AG20443 (cell line): ENCODE data around the gene POLL.
"Not testable (repeated sequence)": the region's sequence is repeated elsewhere in the genome, so short reads cannot be mapped to it uniquely, and the experiment has no call there.

Experiments used
- DNase-seq: peaks from one replicate; pipeline ENCODE4 v3.0.0; 2012; ENCODE audit warnings: low spot score, mixed read lengths

POLL gene

GRCh38 chr10:101587725-101588653, at the start of gene POLL, which contains the start of gene DPCD:
Gene POLL, minus strand, starts transcription at chr10:101588257. Its CDS starts 897 bp downstream, at chr10:101587360.
Gene DPCD, plus strand, starts transcription at chr10:101588321. Its CDS starts 16 bp downstream, at chr10:101588337.
- peak; percentile 98 for DNase-seq

- DNase-seq, result not testable (repeated sequence)
Observed at GRCh38 chr10:101633510-101633909, 45.5 kb upstream of the POLL start.

- no peak for DNase-seq
Observed at GRCh38 chr10:101631821-101632475, 43.9 kb upstream of the POLL start.

GRCh38 chr10:101630633-101630920, 42.5 kb upstream of the POLL start:
- DNase-seq, result no peak

GRCh38 chr10:101629837-101630632, 42.0 kb upstream of the POLL start:
- no peak for DNase-seq

- no peak for DNase-seq
Observed at GRCh38 chr10:101625821-101626412, 37.9 kb upstream of the POLL start.

GRCh38 chr10:101624526-101625102, 36.6 kb upstream of the POLL start:
- no peak for DNase-seq

- DNase-seq, result no peak
Observed at GRCh38 chr10:101623528-101623927, 35.5 kb upstream of the POLL start.

GRCh38 chr10:101619983-101620382, 31.9 kb upstream of the POLL start:
- no peak for DNase-seq

- DNase-seq, result no peak
Observed at GRCh38 chr10:101618871-101619270, 30.8 kb upstream of the POLL start.

GRCh38 chr10:101617824-101618568, 29.9 kb upstream of the POLL start:
- DNase-seq, result no peak

- DNase-seq, result no peak
Observed at GRCh38 chr10:101617102-101617823, 29.2 kb upstream of the POLL start.

GRCh38 chr10:101616415-101617101, 28.5 kb upstream of the POLL start:
- no peak for DNase-seq

- DNase-seq, result no peak
Observed at GRCh38 chr10:101615525-101616116, 27.6 kb upstream of the POLL start.

GRCh38 chr10:101614663-101615524, 26.8 kb upstream of the POLL start:
- no peak for DNase-seq

- DNase-seq, result no peak
Observed at GRCh38 chr10:101613646-101614045, 25.6 kb upstream of the POLL start.

GRCh38 chr10:101612872-101613271, 24.8 kb upstream of the POLL start:
- no peak for DNase-seq

GRCh38 chr10:101612086-101612485, 24.0 kb upstream of the POLL start:
- no peak for DNase-seq
